Parietal lobe (tissue), 2 donors: Measurements from ENCODE around the gene DHX35. TPM values are rescaled to one million over a fixed set of nuclear protein-coding genes. Genes with fewer than 3 reads are reported as not detected.

Source experiments
- small RNA-seq: library from RNA; depleted of rRNA; stranded (forward); fragments of <200 nt; gene quantifications from one replicate; pipeline ENCODE3, GENCODE V24; 2014; ENCODE audit warnings: low replicate concordance
- total RNA-seq: library from RNA; depleted of rRNA; stranded (reverse); fragments of >200 nt; gene quantifications from one replicate; pipeline ENCODE4 v1.2.3, GENCODE V29; 2014

The DHX35 gene
- 21.3 TPM for total RNA-seq

GRCh38 chr20:38962044-38962927 is at the start of gene DHX35:
Gene DHX35, plus strand, starts transcription at chr20:38962344. Its CDS starts 24 bp downstream, at chr20:38962368.

GRCh38 chr20:38926142-38926933 is 35.8 kb upstream of the DHX35 start, which contains the start of gene FAM83D:
Gene FAM83D, plus strand, starts transcription at chr20:38926417. Its CDS starts 26 bp downstream, at chr20:38926443.

Small RNA genes within 50 kb of the gene (small RNA-seq; reads per million reads assigned to genes)
- not detected for gene AL023803.1

Other genes starting within 250 kb of the DHX35 start
- gene SLC32A1, start 237.9 kb upstream of the DHX35 start, total RNA-seq, result 7.2 TPM
- 15.0 TPM for gene ACTR5, start 213.9 kb upstream of the DHX35 start, total RNA-seq
- 11.6 TPM for gene PPP1R16B, start 156.6 kb upstream of the DHX35 start, total RNA-seq
- 4.1 TPM for gene FAM83D, start 35.9 kb upstream of the DHX35 start, total RNA-seq